HG03135 (cell line): ENCODE results near the gene TNFRSF11A.

Experiments
- ATAC-seq: cut with Tn5 transposase; IDR thresholded peaks from one replicate; pipeline ENCODE4 v1.9.1; 2021; ENCODE audit warnings: mild to moderate bottlenecking, moderate library complexity; ENCODE audit not compliant: unreplicated experiment

TNFRSF11A gene

DNA sequence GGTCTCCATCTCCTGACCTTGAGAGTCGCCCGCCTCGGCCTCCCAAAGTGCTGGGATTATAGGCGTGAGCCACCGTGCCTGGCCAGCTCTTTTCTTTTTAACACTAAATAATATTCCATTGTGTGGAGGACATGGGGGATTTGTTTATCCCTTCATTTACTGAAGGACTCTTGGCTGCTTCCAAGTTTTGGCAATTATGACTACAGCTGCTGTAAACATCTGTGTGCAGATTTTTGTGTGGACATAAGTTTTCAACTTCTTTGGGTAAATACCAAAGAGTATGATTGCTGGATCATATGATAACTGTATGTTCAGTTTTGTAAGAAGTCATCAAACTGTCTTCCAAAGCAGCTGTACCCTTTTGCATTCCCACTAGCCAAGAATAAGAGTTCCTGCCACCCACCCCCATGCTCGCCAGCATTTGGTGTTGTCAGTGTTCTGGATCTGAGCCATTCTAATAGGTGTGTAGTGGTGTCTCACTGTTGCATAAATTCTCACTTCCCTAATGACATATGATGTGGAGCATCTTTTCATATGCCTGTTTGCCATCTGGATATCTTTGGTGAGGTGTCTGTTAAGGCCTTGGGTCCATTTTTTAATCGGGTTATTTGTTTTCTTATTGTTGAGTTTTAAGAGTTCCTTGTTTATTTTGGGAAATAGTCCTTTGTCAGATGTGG is 52.2 kb downstream of the TNFRSF11A start:
- ATAC-seq, result no peak

DNA sequence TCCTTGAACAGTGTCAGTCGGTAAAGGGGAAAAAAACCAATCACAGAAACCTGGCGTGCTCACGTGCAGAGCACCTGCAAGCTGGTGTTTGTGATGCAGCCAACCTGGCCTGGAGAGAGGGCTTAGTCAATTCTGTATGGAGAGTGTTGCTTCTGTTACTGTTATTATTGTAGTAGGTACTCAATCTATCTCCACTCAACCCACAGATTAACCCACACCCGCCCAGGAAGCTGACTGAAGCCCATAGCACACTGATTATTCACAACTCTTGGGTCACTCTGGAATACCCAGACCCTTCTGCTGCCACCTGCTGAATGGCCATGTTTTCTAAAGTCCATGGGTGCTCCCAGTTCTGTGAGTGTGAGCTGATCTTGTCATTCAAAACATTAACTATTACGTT is 53.9 kb downstream of the TNFRSF11A start:
- no peak for ATAC-seq

DNA sequence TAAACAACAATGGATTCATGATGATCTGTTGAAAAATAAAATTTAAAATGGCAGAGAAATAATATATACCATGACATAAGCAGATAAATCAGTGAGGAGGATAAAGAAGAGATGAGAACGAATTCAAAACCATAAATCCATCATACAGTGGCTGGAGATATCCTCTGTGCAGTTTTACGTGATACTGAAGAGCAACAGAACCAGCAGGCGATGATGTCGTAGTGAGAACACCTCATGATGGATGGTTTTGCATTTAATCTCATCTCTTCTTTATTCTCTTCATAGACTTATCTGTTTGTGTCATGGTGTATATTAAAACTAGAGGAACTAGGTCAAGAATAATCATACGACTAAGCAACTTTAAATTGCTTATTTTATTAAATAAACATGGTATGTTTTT is 56.3 kb downstream of the TNFRSF11A start:
- ATAC-seq, result no peak

DNA sequence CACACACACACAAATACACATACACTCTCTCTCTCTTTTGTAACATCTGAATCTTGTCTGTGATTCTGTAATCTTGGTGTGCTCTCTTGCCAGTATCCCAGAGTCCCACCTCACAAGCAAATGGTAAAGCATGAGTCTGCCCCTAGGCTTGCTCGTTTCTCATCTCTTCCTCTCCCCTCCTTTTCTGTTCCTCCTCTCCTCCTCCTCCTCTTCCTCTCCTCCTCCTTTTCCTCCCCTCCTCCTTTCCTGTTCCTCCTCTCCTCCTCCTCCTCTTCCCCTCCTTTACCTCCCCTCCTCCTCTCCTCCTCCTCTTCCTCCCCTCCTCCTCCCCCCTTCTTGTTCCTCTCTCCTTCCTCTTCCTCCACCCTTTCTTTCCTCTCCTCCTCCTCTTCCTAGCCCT is 59.0 kb downstream of the TNFRSF11A start:
- no peak for ATAC-seq

DNA sequence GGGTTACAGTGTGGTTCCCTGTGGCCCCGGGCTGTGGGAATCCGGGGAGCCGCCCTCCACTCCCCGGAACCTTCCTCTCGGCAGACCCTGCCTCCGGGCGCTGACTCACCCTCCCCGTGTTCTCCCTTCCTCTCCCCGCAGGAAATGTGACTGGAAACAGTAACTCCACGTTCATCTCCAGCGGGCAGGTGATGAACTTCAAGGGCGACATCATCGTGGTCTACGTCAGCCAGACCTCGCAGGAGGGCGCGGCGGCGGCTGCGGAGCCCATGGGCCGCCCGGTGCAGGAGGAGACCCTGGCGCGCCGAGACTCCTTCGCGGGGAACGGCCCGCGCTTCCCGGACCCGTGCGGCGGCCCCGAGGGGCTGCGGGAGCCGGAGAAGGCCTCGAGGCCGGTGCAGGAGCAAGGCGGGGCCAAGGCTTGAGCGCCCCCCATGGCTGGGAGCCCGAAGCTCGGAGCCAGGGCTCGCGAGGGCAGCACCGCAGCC is 59.5 kb downstream of the TNFRSF11A start:
- no peak for ATAC-seq

DNA sequence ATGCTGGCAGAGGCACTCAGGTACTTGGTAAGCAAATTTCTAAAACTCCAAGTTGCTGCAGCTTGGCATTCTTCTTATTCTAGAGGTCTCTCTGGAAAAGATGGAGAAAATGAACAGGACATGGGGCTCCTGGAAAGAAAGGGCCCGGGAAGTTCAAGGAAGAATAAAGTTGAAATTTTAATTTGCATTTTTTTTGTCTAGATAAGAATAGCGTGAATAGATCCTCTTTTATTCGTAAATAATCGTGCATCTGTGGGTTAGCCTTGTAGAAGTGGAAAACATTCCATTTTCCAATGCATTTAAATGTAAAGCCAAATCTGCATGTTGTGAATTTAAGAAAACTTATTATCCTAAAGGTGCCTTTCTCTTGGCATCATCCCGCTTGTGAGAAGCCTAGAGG is 61.0 kb downstream of the TNFRSF11A start:
- no peak for ATAC-seq

DNA sequence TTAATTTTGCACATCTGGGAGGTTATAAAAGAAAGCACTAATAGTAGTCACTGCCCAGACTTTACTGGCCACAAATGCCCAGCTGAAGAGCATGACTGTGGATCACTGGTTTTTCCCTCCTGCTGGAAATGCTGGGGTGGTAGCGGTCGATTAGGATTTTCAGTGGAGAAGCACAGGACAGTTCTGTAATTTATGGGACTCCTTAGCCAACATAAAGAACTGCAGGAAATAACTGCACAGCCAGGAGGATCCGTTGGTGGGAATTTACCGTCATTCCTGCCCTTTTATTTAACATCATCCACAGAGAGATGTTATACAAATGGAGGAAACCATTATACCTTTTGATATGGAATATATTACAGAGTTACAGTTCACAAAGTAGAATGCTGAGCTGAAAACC is 61.5 kb downstream of the TNFRSF11A start:
- no peak for ATAC-seq

DNA sequence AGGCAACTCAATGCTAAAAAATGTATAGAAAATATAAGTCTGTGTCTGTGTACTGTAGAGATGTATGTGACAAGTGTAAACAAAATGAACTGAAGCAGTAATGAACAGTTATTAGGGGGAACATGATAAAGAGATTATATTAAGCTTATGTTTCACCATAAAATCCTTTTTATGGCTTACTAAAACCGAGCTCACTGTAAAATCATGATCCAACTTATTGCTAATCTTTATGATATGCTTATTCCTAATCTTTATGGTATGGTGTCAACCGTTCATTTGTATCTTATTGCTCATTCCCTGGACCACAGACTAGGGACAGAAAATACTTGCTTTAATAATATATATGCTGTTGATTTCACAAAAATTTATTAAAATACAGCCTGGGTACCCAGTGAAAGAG is 62.1 kb downstream of the TNFRSF11A start:
- no peak for ATAC-seq

DNA sequence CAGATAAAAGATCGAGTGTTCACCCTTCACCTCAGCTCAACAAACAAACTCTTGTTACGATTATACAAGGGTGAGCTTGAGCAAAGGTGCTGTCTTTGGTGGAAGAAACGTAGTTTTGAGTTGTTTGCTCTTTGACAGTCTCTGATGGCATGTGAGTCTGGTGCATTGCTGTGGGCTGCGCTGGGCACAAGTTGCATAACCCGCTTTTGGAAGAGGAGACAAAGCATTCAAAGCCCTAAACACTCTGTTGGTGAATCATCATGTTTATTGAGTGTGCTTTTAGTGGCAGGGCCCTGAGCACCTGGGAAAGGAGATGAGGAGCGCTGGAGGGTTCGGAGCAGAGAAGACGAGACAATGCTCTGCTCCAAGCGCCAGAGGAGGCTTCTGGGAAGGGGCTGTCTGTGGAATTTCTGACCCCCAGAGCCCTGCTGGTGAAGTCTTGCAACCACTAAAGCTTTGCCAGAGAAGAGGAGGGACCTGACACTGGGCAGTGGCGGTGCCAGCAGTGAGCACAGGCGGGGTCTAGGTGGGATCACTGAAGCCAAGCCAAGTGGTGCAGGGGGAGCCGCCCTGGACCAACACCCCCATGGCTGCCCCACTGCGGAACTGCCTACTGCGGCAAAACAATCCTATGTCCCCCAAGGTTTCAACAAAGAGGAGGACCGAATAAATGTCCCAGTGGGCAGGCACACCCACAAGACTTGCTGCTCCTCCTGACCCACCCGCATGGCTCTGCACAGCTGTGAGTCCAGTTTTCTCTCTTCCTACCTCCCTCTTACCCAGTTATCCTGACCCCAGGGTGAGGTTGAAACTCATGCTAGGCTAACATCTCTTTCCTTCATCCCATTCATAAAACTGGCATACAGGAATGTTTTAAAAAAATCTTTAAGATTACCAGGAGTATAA is 64.0 kb downstream of the TNFRSF11A start:
- ATAC-seq, result no peak

DNA sequence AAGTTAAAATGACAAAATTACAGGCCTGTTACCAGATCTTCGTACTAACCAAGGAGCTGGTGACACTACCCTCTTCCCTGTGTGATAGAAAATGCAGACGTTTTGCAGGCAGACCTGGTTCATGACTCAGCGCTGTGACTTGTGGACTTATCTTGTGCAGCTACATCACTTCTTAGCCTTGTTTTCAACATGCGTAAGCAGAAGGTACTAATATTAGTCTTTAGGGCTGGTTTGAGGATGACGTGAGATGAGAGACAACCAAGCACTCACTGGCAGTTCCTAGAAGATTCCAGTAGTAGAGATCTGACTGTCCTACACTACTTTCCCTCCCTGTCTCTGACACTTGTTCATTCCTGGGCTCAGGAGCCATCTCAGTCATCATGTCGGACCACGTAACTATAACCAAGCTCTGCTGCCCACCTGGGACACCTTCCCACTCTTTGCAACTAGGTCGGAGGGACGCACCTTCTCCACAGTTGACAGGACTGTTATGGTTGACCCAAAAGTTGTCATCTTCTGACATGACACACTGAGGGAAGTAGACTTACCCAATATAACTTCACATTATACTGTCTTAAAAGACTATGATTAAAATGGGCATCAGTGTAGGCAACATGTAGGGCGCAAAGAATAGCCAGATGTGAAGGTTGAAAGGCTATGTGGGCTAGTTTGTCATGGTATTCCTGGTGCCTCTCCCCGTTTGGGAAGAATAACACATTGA is 64.8 kb downstream of the TNFRSF11A start:
- no peak for ATAC-seq

DNA sequence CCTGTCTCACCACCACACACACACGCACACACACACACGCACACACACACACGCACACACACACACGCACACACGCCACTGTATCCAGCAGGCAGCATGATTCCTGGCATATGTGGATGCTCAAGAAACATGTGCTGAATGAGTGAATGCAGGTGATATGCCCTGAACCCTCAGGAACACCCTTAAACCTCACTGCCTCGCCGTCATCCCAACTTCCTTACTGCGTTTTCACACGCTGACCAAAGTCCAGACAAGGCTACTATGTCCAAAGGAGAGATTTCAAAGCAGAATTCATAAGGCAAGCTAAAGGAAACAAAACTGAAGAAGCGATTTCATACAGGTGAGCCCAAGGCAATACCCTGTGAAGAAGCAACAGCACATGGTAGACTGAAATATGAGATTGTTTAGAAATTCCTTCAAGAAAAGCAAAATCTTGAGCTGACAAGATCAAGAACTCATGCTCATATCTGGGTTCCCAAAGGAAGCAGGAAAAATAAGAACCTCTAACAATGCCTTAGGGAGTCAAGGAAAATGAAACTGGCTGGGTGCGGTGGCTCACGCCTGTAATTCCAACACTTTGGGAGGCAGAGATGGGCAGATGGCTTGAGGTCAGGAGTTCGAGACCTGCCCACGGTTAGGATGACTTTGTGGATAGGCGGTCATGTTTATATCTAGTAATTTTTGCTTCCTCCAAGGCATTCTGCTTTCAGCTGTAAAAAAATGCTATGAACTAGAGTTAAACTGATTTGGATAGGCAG is 69.1 kb downstream of the TNFRSF11A start:
- ATAC-seq, result no peak

DNA sequence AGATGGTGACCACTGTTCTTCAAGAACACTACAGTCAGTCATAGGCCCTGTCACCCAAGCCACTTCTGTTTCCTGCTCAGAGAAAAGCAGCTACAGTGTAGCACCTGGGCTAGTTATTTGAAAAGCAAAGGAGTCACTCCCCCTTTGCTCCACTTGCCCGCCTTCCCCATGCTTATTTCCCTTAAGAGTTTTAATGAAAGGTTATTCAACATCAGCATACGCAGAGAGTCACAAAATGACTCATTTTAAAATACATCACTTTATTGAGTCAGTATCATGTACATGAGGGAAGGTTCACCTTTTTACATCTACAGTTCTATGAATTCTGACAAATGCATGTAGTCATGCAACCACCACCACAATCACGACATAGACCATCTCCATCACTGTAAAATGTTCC is 71.3 kb downstream of the TNFRSF11A start:
- ATAC-seq, result no peak

DNA sequence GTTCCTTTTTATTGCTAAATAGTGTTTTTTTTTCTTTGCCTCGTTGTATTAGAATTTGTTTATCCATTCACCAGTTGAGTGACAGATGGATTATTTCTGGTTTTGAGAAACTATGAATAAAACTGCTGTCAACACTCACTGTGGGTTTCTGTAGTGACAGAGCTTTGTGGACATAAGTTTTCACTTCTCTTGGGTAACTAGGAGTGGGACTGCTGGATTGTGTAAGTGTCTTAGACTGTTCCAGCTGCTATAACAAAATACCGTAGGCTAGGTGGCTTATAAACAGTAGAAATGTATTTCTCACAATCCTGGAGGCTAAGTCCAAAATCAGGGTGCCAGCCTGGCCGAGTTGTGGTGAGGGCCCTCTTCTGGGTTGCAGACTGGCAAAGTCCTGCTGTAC is 71.9 kb downstream of the TNFRSF11A start:
- no peak for ATAC-seq

DNA sequence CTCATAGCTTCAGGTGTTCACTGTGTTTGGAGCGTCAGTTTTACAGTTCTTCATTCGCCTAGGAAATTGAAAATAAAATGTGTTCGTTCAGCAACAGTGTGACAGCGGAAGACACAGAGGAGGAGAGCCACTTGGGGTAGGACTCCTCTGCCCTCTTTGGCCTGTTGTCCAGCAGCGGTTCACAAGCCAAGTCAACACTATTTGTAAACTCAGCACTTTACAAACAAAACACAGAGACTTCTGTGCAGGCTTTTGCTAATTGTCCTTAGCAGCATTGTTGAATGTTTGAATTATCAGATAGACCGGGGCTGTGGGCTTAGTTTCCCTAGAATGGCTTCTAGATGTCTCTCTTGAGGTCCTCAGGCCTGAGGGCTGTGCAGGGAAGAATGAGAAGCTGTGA is 73.2 kb downstream of the TNFRSF11A start:
- no peak for ATAC-seq

DNA sequence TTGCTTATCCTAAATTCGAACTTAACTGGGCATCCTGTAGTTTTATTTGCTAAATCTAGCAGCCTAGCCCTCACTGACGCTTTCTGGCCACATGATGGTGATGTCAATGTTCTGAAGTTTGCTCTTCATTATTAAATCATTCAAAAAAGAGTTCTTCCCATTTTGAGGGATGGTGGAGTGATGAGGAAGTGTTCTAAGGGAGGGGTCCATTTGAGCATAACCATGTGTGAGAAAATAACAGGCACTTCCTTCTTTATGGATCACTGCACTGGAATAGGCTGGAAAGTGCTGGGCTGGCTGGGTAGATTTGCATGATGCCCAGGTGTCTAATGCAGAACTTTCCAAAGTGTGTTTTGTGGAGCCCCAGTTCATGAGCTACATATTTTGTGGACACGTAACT is 74.2 kb downstream of the TNFRSF11A start:
- ATAC-seq, result no peak

DNA sequence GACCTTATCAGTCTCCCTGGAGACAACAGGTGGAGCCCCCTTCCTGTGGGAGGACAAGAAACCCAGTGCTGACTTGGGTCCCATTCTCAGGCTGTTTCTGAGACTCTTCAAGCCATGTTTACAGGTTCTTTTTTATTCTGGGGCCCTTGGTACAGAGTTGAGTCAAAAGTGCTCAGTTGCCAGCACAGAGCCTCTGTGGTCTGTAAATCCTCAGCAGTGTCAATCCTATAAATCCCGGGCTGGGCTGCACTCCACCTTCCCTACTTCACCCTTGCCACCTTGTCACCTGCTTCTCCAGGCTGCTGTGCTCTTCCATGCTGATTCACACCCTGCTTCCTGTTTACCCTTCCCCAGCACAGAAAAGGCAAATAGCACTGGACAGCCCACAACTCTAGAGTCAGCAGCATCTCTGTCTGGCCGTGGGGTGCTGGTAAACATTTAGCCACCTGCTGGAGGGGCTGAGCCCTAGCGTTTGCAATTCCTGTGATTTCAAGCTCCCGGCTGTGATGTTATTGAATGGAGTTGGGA is 74.7 kb downstream of the TNFRSF11A start:
- ATAC-seq, result peak; percentile 56

DNA sequence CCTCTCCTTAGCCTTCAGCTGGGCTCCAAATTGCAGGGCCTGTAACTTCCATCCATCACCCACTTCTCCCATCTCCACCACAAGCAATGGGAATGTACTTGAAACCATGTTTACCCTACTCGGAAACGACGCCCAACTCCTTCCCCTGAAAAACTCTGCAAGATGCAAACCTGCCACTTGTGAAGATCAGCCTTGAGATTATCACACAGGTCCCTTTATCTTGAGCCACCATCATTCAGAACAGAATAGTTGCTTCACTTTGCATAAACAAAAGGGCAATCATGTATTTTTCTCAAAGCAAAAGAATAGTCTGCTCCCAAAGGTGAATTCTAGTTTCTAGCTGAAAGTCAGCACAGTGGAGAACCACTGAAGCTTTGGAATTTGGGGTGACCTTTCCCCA is 75.8 kb downstream of the TNFRSF11A start:
- ATAC-seq, result no peak

DNA sequence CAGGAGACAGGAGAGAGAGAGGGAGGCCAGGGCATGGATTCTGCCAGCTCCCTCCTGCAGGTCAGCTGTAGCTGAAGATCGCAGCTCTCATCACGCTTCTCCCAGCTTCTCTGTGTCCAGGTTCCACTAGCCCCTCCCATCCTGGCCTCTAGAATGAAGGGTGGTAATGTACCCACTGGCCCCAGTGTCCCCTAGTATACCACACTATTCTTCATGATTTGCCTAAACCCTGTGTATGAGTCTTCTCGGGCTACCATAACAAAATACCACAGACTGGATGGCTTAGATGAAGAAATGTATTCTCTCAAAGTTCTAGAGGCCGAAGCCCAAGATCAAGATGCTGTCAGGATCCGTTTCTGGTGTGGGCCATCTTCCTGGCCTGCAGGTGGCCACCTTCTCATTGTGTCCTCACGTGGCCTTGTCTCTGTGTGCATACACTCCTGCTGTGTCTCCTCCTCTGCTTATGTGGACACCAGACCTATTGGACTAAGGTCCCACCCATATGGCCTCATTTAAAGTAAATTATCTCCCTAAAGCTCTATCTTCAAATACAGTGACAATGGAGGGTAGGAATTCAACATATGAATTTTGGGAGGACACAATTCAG is 77.3 kb downstream of the TNFRSF11A start:
- ATAC-seq, result no peak

DNA sequence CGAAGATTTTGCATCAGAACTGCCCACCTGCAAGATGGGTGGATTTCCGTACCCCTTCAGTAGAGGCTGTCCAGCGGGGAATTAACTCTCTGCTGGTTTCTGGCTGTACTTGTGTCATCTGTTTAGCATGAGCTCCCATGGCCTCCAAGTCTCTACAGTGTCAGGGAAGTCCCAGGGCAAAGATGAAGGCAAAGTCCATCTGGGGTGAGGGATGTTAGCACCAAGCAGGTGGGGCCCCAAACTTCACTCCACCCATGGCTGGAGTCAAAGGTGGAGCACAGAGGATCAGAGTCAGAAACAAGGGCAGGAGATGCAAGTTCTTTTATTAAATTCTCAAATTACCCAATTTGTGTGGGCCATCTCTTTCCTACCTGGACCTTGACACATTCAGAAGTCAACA is 78.0 kb downstream of the TNFRSF11A start:
- no peak for ATAC-seq

DNA sequence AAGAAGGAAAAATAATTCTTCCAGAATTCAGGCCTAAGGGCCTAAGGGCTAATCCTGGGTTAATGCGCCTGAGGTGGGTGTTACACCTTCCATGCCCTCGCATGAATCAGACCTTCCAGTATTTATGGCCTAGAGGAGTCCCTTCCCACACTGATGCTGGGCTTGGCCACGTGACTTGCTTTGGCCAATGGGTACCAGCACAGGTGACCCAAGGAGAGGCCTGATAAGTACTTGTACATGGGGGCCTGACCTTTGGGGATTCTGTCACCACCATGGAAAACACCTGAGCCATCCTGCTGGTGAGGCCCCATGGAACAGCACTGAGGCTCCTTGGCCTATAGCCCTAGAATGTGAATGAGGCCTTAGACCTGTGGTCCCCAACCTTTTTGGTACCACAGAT is 79.8 kb downstream of the TNFRSF11A start:
- no peak for ATAC-seq
